ENCODE results near the gene TLE6.

Gene TLE6

GRCh38 chr19:3024870-3025548 lies 47.6 kb downstream of the TLE6 start:
- DNase-seq (ENCODE audit: extremely low read depth, low read depth), result no peak
- TF ChIP-seq CTCF (IDR thresholded peaks at IDR 0.05; ENCODE audit: low read depth, low read length), result no peak

- TF ChIP-seq CTCF (IDR thresholded peaks at IDR 0.05; ENCODE audit: low read depth, low read length), result no peak
- DNase-seq (ENCODE audit: extremely low read depth, low read depth), result no peak
These were observed 48.2 kb downstream of the TLE6 start for GRCh38 chr19:3025549-3025886.

GRCh38 chr19:3026768-3027167 lies 49.4 kb downstream of the TLE6 start:
- TF ChIP-seq CTCF (IDR thresholded peaks at IDR 0.05; ENCODE audit: low read depth, low read length), result no peak
- DNase-seq (ENCODE audit: extremely low read depth, low read depth), result no peak

- DNase-seq (ENCODE audit: extremely low read depth, low read depth), result no peak
- TF ChIP-seq CTCF (IDR thresholded peaks at IDR 0.05; ENCODE audit: low read depth, low read length), result no peak
These were observed 49.9 kb downstream of the TLE6 start for GRCh38 chr19:3027292-3027691.

GRCh38 chr19:3027981-3028304 lies 50.6 kb downstream of the TLE6 start:
- no peak for TF ChIP-seq CTCF (IDR thresholded peaks at IDR 0.05; ENCODE audit: low read depth, low read length)
- no peak for DNase-seq (ENCODE audit: extremely low read depth, low read depth)

- no peak for DNase-seq (ENCODE audit: extremely low read depth, low read depth)
- TF ChIP-seq CTCF (IDR thresholded peaks at IDR 0.05; ENCODE audit: low read depth, low read length), result no peak
These were observed 51.1 kb downstream of the TLE6 start for GRCh38 chr19:3028305-3029064.

GRCh38 chr19:3029065-3029923 lies 51.9 kb downstream of the TLE6 start, which contains the start of gene TLE2:
Gene TLE2 (minus strand): TSS chr19:3029280. CDS start chr19:3028904, 376 bp downstream.
- TF ChIP-seq CTCF (IDR thresholded peaks at IDR 0.05; ENCODE audit: low read depth, low read length), result no peak
- DNase-seq (ENCODE audit: extremely low read depth, low read depth), result no peak
